ENCODE results near the gene WDR93. TPM values are rescaled to one million over a fixed set of nuclear protein-coding genes. Genes with fewer than 3 reads are reported as not detected.

The WDR93 gene
- total RNA-seq, 1 experiment from 2014 or later = not detected

- H3K4me1 ChIP-seq (ENCODE audit: insufficient read depth, low read length, poor library complexity, severe bottlenecking) = no peaks in the 10 kb centered on the region
- CTCF ChIA-PET = no interaction called here
- intact Hi-C loops (cut with micrococcal nuclease; ENCODE audit: unreplicated experiment) = no loop called here
- no peaks in the 10 kb centered on the region for H3K36me3 ChIP-seq (ENCODE audit: insufficient read depth, low read length, poor library complexity, severe bottlenecking)
- DNase-seq (ENCODE audit: low spot score) = no peak
- BruUV-seq (replicated peaks) = no TSS peak
- H3K4me3 ChIP-seq (ENCODE audit: low read depth, low read length, poor library complexity, severe bottlenecking) = no peak overlapping the region
- TF ChIP-seq CTCF (conservative IDR thresholded peaks at IDR 0.05; ENCODE audit: low read depth, low read length) = no peak
- no peak for TF ChIP-seq EZH2 (IDR thresholded peaks at IDR 0.05; ENCODE audit: borderline replicate concordance, low read depth, low read length, poor library complexity, severe bottlenecking)
- no peak overlapping the region for H3K27ac ChIP-seq (ENCODE audit: low read depth, low read length, poor library complexity, severe bottlenecking)
- H3K27me3 ChIP-seq (replicated peaks; ENCODE audit: insufficient read depth, low read depth, low read length, poor library complexity) = no peaks in the 10 kb centered on the region
- H3K9me3 ChIP-seq (ENCODE audit: low read depth, low read length, poor library complexity, severe bottlenecking) = no peaks in the 10 kb centered on the region
- POLR2A ChIA-PET (ENCODE audit: low non-redundant PET) = no interaction called here
Observed at GRCh38 chr15:89670971-89671560, 19.5 kb upstream of the WDR93 start.

- intact Hi-C loops (cut with micrococcal nuclease; ENCODE audit: unreplicated experiment) = no loop called here
- no peaks in the 10 kb centered on the region for H3K36me3 ChIP-seq (ENCODE audit: insufficient read depth, low read length, poor library complexity, severe bottlenecking)
- H3K27me3 ChIP-seq (replicated peaks; ENCODE audit: insufficient read depth, low read depth, low read length, poor library complexity) = no peaks in the 10 kb centered on the region
- no peak for TF ChIP-seq CTCF (conservative IDR thresholded peaks at IDR 0.05; ENCODE audit: low read depth, low read length)
- no peak for TF ChIP-seq EZH2 (IDR thresholded peaks at IDR 0.05; ENCODE audit: borderline replicate concordance, low read depth, low read length, poor library complexity, severe bottlenecking)
- H3K4me1 ChIP-seq (ENCODE audit: insufficient read depth, low read length, poor library complexity, severe bottlenecking) = no peaks in the 10 kb centered on the region
- CTCF ChIA-PET = no interaction called here
- BruUV-seq (replicated peaks) = no TSS peak
- POLR2A ChIA-PET (ENCODE audit: low non-redundant PET) = no interaction called here
- H3K4me3 ChIP-seq (ENCODE audit: low read depth, low read length, poor library complexity, severe bottlenecking) = no peak overlapping the region
- H3K27ac ChIP-seq (ENCODE audit: low read depth, low read length, poor library complexity, severe bottlenecking) = no peak overlapping the region
- DNase-seq (ENCODE audit: low spot score) = no peak
- H3K9me3 ChIP-seq (ENCODE audit: low read depth, low read length, poor library complexity, severe bottlenecking) = no peaks in the 10 kb centered on the region
Observed at GRCh38 chr15:89671687-89672086, 18.9 kb upstream of the WDR93 start.

- no peak for TF ChIP-seq EZH2 (IDR thresholded peaks at IDR 0.05; ENCODE audit: borderline replicate concordance, low read depth, low read length, poor library complexity, severe bottlenecking)
- TF ChIP-seq CTCF (conservative IDR thresholded peaks at IDR 0.05; ENCODE audit: low read depth, low read length) = no peak
- ChIA-PET CTCF (interaction anchor here (0.5 to 1.1 kb wide), 3 partner anchors 8 to 415 kb away, joined by 3 read pairs; no protein-coding TSS in a partner anchor), POLR2A (ENCODE audit: low non-redundant PET) (no interaction called here)
Observed at GRCh38 chr15:89672221-89673164, 18.1 kb upstream of the WDR93 start.

More at GRCh38 chr15:89672221-89673164, 18.1 kb upstream of the WDR93 start:
- no peak overlapping the region for H3K4me3 ChIP-seq (ENCODE audit: low read depth, low read length, poor library complexity, severe bottlenecking)
- BruUV-seq (replicated peaks) = no TSS peak
- DNase-seq (ENCODE audit: low spot score) = no peak
- intact Hi-C loops (cut with micrococcal nuclease; ENCODE audit: unreplicated experiment) = no loop called here
- no peaks in the 10 kb centered on the region for H3K9me3 ChIP-seq (ENCODE audit: low read depth, low read length, poor library complexity, severe bottlenecking)
- no peaks in the 10 kb centered on the region for H3K4me1 ChIP-seq (ENCODE audit: insufficient read depth, low read length, poor library complexity, severe bottlenecking)
- H3K27ac ChIP-seq (ENCODE audit: low read depth, low read length, poor library complexity, severe bottlenecking) = no peak overlapping the region
- no peaks in the 10 kb centered on the region for H3K27me3 ChIP-seq (replicated peaks; ENCODE audit: insufficient read depth, low read depth, low read length, poor library complexity)
- H3K36me3 ChIP-seq (ENCODE audit: insufficient read depth, low read length, poor library complexity, severe bottlenecking) = no peaks in the 10 kb centered on the region
